ENCODE data around the gene ITIH4. TPM values are rescaled to one million over a fixed set of nuclear protein-coding genes. Genes with fewer than 3 reads are reported as not detected.
A peak's percentile ranks its signal among the peaks of the same experiment; 100 is the strongest.

The ITIH4 gene
- 1.2 TPM for polyA plus RNA-seq (2013, experiment 1 of 2; ENCODE audit: insufficient read length)
- polyA plus RNA-seq (2013, experiment 2 of 2; ENCODE audit: insufficient read length): 0.89 TPM

DNA sequence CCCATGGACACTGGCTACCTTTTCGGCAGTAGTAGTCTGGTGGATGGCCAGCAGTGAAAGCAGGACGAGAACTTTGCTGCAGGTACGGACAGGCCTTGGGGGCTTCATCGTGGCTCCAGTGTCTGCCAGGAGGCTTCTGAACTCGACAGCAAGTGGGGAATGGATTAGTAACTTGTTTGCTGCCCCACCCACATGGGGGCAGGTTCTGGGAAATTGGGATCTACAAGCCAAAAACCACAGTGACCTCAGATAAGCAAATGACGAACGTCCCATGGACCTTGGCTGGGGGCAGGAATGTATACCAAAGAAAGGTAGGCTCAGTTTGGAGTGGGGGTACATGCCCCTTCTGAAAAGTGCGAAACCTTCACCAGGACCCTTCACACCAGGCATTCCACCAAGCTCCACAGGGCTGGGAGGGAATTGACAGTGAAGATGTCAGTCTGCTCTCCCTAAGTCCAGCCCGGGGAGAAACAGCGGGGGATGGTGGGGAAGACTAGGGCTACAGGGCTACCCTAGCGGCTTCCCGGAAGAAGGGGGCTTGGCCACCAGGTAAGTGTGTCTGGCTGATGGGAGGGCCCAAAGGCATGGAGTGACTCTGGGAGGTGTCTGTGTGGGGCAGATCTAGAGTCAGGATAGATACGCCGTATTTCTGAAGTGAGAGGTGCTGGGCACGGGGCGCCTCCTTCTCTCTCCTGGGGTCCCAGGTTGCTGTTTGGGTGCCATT lies at the start of gene ITIH4:
ITIH4 (minus strand) TSS at position 138 of the 724 bp plus-strand sequence; CDS start at position 108, 30 bp downstream.
- no peak for DNase-seq

GRCh38 chr3:52880047-52880446 lies 49.6 kb upstream of the ITIH4 start:
- no peak for DNase-seq

- no peak for DNase-seq
Observed at GRCh38 chr3:52879581-52879980, 49.1 kb upstream of the ITIH4 start.

- no peak for DNase-seq
Observed at GRCh38 chr3:52879090-52879489, 48.6 kb upstream of the ITIH4 start.

DNA sequence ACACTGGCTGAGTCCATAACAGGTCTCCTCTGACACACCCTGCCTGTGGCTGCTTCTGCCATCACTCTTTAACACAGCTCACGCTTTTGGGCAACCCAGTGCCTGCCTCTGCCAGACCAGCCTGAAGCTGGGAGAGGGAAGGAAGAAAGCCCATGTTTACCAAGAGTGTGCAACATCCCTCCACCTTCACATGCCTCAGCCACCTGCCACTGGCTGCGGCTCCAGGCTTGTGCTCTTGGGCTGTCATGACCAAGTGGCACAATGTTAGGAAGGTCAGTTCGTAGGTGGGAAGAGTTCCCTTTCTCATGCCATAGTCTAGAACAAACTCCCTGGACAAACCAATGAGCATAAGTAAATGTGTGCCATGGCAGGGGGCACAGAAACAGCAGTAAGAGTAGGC lies 46.6 kb upstream of the ITIH4 start:
- DNase-seq: no peak

DNA sequence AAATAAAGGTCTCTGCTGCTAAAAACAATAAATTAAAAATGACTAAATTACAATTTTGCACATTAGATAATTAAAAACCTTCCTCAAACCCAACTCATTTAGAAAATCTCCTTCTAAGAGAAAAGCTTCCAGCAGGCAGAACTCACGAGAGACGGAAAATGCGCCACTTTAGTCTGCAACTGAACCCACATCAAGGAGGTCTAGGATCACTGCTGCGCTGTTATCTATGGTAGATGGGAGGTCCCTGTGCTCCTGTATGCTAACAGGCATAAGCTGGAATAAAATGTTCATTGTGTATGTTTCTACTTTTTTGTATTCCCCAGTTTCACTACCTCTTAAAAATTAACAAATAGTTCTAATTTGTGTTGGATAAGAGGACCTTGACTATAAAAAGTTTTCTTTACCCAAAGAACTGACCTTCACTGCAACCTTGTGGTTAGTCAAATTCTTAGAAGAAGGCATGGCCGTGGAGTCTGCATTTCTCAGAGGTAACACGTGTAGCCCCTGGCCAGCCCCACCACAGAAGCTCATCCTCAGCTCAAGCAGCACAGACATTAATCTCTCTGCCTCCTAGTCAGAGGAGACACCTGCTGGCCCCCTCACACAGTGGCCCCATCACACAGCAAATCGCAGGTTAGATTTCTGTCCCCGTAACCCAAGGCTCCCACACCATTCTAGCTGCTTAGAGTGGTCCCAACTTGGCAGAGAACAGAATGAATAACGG lies 44.6 kb upstream of the ITIH4 start:
- DNase-seq: no peak

GRCh38 chr3:52874160-52874701 lies 43.8 kb upstream of the ITIH4 start:
- no peak for DNase-seq

DNA sequence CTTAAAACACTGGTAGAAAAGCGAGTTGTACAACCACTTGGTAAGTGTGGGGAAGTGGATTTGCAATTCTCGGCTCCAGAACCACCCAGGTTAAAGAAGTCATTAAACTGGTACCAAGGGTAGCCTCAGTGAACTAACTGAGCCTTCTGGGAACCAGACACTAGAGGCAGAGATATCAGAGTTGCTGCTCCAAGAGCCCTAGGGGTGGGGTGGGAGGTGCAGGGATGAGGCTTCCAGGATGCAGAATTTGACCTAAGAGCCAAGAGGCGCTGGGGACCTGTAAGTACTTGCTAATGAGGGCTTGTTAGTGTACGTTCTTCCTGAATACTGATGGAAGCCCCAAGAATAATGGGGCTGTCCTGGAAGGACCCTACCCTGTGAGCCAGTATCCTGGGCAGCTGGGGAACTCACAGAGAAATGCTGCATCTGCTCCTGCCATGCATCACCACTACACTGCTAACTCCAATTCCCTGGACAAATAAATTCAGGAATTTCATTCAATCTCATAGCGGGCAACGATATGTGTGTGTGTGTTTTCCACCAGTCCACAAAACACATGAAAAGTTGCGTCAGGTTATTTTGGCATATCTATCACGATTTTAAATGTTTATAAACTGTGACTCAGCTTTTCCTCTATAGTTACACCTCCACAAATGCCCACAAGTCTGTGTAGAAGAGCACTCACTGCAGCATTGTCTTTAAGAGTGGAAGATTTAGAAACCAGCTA lies 43.1 kb upstream of the ITIH4 start:
- DNase-seq: peak; percentile 28

GRCh38 chr3:52872245-52872644 lies 41.8 kb upstream of the ITIH4 start:
- DNase-seq: peak; percentile 46

GRCh38 chr3:52871761-52872160 lies 41.3 kb upstream of the ITIH4 start:
- no peak for DNase-seq

DNA sequence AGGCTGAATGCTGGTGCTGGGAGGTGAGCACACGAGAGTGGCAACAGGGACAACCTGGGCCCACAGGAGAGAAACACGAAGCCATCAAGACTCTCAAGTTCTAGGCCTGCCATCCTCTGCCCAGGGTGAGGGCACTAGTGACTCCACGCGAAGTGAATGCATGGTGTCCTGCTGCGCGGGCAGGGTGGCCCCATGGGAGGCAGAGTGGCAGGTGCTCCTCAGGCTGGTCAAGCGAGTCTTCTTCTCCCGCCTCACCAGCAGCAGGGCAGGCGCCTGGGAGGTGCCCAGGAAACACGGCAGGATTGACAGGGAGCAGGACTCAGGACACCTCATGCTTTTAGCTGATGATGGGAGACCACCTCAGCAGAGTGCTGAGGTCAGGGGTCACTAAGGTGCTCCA lies 40.0 kb upstream of the ITIH4 start:
- DNase-seq: no peak

DNA sequence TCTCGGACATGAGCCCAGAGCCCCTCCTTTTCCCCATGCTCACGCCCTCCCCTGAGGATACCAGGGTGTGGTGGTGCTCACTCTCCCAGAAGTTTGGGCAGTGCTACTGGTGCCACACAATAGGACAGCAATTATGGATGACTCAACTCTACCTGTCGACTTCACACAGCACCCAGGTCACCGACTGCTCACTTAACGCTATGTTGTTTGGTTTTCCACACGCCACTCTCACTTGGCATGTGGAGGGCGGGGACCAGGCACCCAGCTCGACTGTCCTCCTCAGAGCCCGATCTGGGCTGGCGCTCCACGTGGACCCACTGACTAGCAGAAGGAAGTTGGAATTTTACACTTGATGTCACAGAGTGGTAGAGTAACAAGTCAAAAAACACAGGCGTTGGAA lies 36.0 kb upstream of the ITIH4 start:
- no peak for DNase-seq

- DNase-seq: no peak
Observed at GRCh38 chr3:52865994-52866393, 35.5 kb upstream of the ITIH4 start.

- no peak for DNase-seq
Observed at GRCh38 chr3:52860424-52860768, 29.9 kb upstream of the ITIH4 start.

GRCh38 chr3:52859686-52860423 lies 29.4 kb upstream of the ITIH4 start:
- DNase-seq: no peak

GRCh38 chr3:52857864-52858263 lies 27.4 kb upstream of the ITIH4 start:
- no peak for DNase-seq

GRCh38 chr3:52857133-52857532 lies 26.7 kb upstream of the ITIH4 start:
- no peak for DNase-seq

- no peak for DNase-seq
Observed at GRCh38 chr3:52856666-52857065, 26.2 kb upstream of the ITIH4 start.

DNA sequence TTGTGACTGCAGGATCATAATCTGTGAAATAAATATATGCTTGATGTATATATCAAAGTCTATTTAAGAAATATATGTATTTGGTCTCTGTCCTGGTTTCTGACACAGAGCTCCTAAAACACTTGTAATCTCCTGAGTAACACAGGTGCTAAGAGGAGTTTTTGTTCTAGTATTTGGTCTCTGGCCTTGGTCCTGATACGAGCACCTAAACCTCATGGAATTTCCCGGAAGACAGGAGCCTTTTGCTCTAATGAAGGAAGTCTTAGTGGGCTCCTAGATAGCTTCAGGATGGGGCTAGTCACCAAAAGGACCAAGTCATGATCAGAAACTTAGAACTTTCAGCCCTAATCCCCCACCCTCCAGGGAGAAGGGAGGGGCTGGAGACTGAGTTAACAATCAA lies 23.5 kb upstream of the ITIH4 start:
- no peak for DNase-seq

DNA sequence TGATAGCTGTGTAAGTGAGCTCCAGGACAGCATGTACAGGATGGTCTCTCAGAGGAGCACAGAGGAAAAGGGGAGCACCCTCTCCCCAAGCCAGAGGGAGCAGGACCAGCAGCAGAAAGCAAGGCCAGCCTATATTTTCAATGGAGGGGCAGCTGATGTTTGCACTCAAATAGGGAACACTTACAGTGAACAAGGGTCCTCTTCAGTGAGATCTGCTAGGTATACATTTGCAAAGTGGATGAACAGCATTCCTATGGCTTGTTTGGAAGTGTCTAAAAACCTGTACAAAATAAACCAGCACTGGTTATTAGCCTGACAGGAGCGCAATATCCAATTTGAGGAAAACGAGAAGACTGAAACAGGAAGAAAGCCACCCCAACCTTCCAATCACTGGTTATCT lies 21.9 kb upstream of the ITIH4 start:
- DNase-seq: no peak

DNA sequence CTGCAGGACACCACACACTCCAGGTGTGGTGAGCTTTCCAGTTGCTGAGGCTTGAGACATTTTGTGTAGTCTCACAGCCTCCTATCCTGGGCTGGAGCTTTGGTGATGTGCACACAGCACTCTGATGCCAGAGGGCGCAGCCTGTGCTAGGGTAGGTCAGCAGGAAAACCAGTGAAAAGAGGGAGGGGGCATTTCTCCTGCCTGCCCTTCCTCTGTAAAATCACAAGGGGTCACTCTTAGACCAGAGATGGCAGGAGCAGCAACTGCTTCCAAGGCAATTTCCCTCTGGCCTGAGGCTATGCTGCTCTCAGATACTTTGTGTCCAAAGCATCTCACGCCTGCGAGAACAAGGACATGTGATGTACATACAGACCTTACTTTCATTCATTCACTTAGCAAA lies 20.9 kb upstream of the ITIH4 start:
- peak; percentile 17 for DNase-seq

GRCh38 chr3:52849656-52850055 lies 19.2 kb upstream of the ITIH4 start:
- no peak for DNase-seq

- peak; percentile 72 for DNase-seq
Observed at GRCh38 chr3:52848617-52849016, 18.1 kb upstream of the ITIH4 start.
